Esophagus mucosa (tissue), 1 donor: Measurements from ENCODE around the gene ADH4. TPM values are rescaled to one million over a fixed set of nuclear protein-coding genes. Genes with fewer than 3 reads are reported as not detected.

Source experiments
- ATAC-seq: fragments of 200-7000 bp; cut with Tn5 transposase; one replicate; pipeline ENCODE4 v1.9.1; 2020
- total RNA-seq: library from RNA; stranded (reverse); gene quantifications from one replicate; pipeline ENCODE4 v1.2.4, GENCODE V29; 2023
- donor health status: DM: yes; HTN: yes; CAD: no.

Gene ADH4
- total RNA-seq, 1 donor from 2014 or later: 0.40 TPM

GRCh38 chr4:99079625-99080295 is 64.3 kb downstream of the ADH4 start:
- ATAC-seq: no peak

GRCh38 chr4:99078931-99079624 is 65.0 kb downstream of the ADH4 start:
- no peak for ATAC-seq

- ATAC-seq: no peak
Measured at GRCh38 chr4:99078336-99078735, 65.8 kb downstream of the ADH4 start.

- ATAC-seq: no peak
Measured at GRCh38 chr4:99077177-99077576, 66.9 kb downstream of the ADH4 start.

GRCh38 chr4:99076292-99076976 is 67.7 kb downstream of the ADH4 start:
- ATAC-seq: no peak

GRCh38 chr4:99074816-99075215 is 69.3 kb downstream of the ADH4 start:
- no peak for ATAC-seq

Other genes starting within 250 kb of the ADH4 start
- gene EIF4E, start 215.2 kb downstream of the ADH4 start, total RNA-seq: 79.7 TPM
- 75.4 TPM for gene METAP1, start 148.6 kb downstream of the ADH4 start, total RNA-seq
- gene ADH5, start 55.5 kb downstream of the ADH4 start, total RNA-seq: 90.8 TPM
- gene ADH6, start 74.9 kb upstream of the ADH4 start, total RNA-seq: not detected
- not detected for gene ADH1A, start 146.7 kb upstream of the ADH4 start, total RNA-seq
- gene ADH1B, start 177.1 kb upstream of the ADH4 start, total RNA-seq: 14.2 TPM
- 0.64 TPM for gene ADH1C, start 208.4 kb upstream of the ADH4 start, total RNA-seq